HL-60 (cell line): ENCODE data around the gene TPP2.

ENCODE experiments used
- DNase-seq, 2 experiments: peaks; one replicate each; pipeline ENCODE4 v3.0.0-alpha.2; 2010 to 2020; ENCODE audit warnings: low read depth in 1 of 2, low spot score in 1 of 2
- H3K27ac ChIP-seq: fragments of 250-450 bp; sonication (Bioruptor Pico); replicated peaks from 2 replicates; pipeline ENCODE4 v1.5.1; 2020; ENCODE audit warnings: mild to moderate bottlenecking, moderate library complexity
- H3K27me3 ChIP-seq: fragments of 250-450 bp; sonication (Bioruptor Pico); 2 replicates; pipeline ENCODE4 v1.5.1; 2021; ENCODE audit warnings: mild to moderate bottlenecking, moderate library complexity; ENCODE audit not compliant: insufficient read depth, poor library complexity, severe bottlenecking
- H3K4me3 ChIP-seq: replicated peaks from 2 replicates; pipeline ENCODE4 v1.5.1; 2011; ENCODE audit warnings: mild to moderate bottlenecking, control low read depth, low read length; ENCODE audit not compliant: insufficient read depth
- GABPA ChIP-seq: IDR thresholded peaks from 2 replicates; pipeline ENCODE4 v1.6.1; 2012; ENCODE audit warnings: low read depth
- POLR2AphosphoS5 ChIP-seq: IDR thresholded peaks from 2 replicates; pipeline ENCODE4 v1.6.1; 2012; ENCODE audit warnings: low read depth
- SPI1 ChIP-seq: IDR thresholded peaks from 2 replicates; pipeline ENCODE4 v1.6.1; 2012; ENCODE audit warnings: low read depth, mild to moderate bottlenecking, borderline replicate concordance
- TF ChIP-seq, protein P1 (sequence below): IDR thresholded peaks from one replicate; pipeline ENCODE4 v1.5.1; 2011; ENCODE audit warnings: low read length, control low read depth, inconsistent platforms; ENCODE audit not compliant: insufficient read depth
- TF ChIP-seq, protein P2 (sequence below): IDR thresholded peaks from 2 replicates; pipeline ENCODE4 v1.6.1; 2012; ENCODE audit warnings: low read depth; ENCODE audit not compliant: insufficient replicate concordance

TPP2 gene

DNA sequence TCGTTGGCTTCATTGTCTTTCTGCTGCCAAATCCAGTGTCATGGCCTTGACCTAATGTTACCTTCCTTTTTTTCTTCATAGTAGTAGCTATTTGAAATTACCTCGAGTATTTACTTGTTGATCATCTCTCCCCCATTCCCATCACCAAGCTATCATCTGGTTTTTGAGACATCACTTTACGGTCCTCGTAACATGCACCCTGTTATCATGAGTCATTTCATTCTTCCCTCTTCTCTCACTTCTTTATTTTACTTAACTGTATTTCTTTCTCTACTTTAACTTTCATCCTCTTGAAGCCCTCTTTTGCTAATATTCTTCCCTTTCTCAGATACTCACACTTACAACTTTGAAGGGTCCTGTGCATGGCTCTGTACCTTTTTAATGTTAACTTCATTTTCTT, 31.8 kb downstream of the TPP2 start:
- Histone ChIP-seq H3K27me3 (no peaks in the 10 kb centered on the region), H3K27ac (no peak overlapping the region), H3K4me3 (no peak overlapping the region)
- no peak for DNase-seq
- TF ChIP-seq, protein P1, sequence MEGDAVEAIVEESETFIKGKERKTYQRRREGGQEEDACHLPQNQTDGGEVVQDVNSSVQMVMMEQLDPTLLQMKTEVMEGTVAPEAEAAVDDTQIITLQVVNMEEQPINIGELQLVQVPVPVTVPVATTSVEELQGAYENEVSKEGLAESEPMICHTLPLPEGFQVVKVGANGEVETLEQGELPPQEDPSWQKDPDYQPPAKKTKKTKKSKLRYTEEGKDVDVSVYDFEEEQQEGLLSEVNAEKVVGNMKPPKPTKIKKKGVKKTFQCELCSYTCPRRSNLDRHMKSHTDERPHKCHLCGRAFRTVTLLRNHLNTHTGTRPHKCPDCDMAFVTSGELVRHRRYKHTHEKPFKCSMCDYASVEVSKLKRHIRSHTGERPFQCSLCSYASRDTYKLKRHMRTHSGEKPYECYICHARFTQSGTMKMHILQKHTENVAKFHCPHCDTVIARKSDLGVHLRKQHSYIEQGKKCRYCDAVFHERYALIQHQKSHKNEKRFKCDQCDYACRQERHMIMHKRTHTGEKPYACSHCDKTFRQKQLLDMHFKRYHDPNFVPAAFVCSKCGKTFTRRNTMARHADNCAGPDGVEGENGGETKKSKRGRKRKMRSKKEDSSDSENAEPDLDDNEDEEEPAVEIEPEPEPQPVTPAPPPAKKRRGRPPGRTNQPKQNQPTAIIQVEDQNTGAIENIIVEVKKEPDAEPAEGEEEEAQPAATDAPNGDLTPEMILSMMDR = no peak
- TF ChIP-seq, protein P2, sequence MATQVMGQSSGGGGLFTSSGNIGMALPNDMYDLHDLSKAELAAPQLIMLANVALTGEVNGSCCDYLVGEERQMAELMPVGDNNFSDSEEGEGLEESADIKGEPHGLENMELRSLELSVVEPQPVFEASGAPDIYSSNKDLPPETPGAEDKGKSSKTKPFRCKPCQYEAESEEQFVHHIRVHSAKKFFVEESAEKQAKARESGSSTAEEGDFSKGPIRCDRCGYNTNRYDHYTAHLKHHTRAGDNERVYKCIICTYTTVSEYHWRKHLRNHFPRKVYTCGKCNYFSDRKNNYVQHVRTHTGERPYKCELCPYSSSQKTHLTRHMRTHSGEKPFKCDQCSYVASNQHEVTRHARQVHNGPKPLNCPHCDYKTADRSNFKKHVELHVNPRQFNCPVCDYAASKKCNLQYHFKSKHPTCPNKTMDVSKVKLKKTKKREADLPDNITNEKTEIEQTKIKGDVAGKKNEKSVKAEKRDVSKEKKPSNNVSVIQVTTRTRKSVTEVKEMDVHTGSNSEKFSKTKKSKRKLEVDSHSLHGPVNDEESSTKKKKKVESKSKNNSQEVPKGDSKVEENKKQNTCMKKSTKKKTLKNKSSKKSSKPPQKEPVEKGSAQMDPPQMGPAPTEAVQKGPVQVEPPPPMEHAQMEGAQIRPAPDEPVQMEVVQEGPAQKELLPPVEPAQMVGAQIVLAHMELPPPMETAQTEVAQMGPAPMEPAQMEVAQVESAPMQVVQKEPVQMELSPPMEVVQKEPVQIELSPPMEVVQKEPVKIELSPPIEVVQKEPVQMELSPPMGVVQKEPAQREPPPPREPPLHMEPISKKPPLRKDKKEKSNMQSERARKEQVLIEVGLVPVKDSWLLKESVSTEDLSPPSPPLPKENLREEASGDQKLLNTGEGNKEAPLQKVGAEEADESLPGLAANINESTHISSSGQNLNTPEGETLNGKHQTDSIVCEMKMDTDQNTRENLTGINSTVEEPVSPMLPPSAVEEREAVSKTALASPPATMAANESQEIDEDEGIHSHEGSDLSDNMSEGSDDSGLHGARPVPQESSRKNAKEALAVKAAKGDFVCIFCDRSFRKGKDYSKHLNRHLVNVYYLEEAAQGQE = no peak

DNA sequence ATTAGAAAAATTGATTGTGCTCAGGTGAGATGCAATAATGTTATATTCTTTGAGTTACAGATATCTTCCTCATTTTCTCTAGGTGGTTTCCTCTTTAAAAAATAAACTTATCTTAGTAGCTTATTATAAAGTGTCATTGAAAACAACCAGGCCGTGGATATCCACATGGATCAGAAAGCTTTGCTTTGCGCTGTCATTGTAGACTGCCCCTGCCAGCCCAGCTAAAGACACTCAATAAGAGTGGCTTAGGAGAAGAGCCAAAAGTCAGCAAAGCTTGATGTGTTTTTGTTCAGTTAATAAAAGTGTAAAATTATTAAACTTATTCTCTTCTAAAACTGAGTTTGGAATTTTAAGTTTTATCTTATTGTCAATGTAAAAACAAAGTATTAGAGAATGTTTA, 34.4 kb downstream of the TPP2 start:
- DNase-seq = no peak
- Histone ChIP-seq H3K27me3 (no peaks in the 10 kb centered on the region), H3K4me3 (no peak overlapping the region), H3K27ac (no peak overlapping the region)
- TF ChIP-seq, protein P1 = no peak
- no peak for TF ChIP-seq GABPA
- TF ChIP-seq SPI1 = no peak
- no peak for TF ChIP-seq POLR2AphosphoS5
- TF ChIP-seq, protein P2 = no peak

DNA sequence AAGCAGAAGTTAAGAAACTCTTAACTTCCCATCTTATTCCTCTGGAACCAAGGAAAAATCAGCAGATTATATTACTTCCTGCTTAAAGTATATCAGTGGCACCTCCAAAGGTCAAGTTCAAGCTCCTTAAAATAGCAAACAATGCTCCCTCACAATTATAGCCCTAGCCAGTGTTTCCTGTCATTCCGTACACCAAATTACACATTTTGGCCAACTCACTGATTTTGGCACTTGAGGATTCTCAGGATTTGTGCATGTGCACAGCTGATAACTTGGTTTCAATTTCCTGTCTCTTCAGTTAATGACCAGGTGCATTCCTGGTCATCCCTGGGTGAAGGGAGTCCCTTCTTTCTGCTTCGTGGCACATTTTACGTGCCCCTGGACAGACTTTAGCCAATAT, 42.0 kb downstream of the TPP2 start:
- no peak overlapping the region for H3K4me3 ChIP-seq

More for the DNA sequence above, 42.0 kb downstream of the TPP2 start:
- no peak for DNase-seq
- TF ChIP-seq, protein P2 = no peak
- Histone ChIP-seq H3K27me3 (no peaks in the 10 kb centered on the region), H3K27ac (no peak overlapping the region)
